HepG2 (cell line): Measurements from ENCODE around the gene ZBTB46. TPM values are rescaled to one million over a fixed set of nuclear protein-coding genes. Genes with fewer than 3 reads are reported as not detected.

Source experiments
- AGO2 ChIP-seq: fragments of 200-400 bp; formaldehyde crosslinking; optimal IDR thresholded peaks from 2 replicates; pipeline ENCODE3; 2017; ENCODE audit warnings: mild to moderate bottlenecking, low read depth, low read length, moderate library complexity
- ATF7-NPFF ChIP-seq: sonication (generic); formaldehyde crosslinking; IDR thresholded peaks from 2 replicates; pipeline ENCODE4 v1.8.1; 2023; ENCODE audit warnings: mild to moderate bottlenecking, low read depth, missing genetic modification reagents, moderate library complexity
- CENPT ChIP-seq: sonication (generic); formaldehyde crosslinking; IDR thresholded peaks from 2 replicates; pipeline ENCODE4 v1.8.0; 2022; ENCODE audit warnings: low read depth, mild to moderate bottlenecking, moderate library complexity, missing genetic modification reagents
- ELF4 ChIP-seq: sonication (generic); formaldehyde crosslinking; IDR thresholded peaks from 2 replicates; pipeline ENCODE4 v1.5.0; 2020; ENCODE audit warnings: missing genetic modification reagents, mild to moderate bottlenecking, moderate library complexity, borderline replicate concordance
- GRHL1 ChIP-seq: sonication (generic); formaldehyde crosslinking; conservative IDR thresholded peaks from 2 replicates; pipeline ENCODE4 v1.8.0; 2022; ENCODE audit warnings: missing genetic modification reagents
- HNRNPH1 ChIP-seq: fragments of 200-400 bp; formaldehyde crosslinking; optimal IDR thresholded peaks from 2 replicates; pipeline ENCODE3; 2017; ENCODE audit warnings: mild to moderate bottlenecking, low read depth, low read length
- MEIS1 ChIP-seq: sonication (generic); formaldehyde crosslinking; IDR thresholded peaks from 2 replicates; pipeline ENCODE4 v1.9.0; 2021; ENCODE audit warnings: mild to moderate bottlenecking, missing genetic modification reagents, moderate library complexity, borderline replicate concordance
- MYC ChIP-seq: sonication (generic); formaldehyde crosslinking; IDR thresholded peaks from 2 replicates; pipeline ENCODE4 v1.9.0; 2021; ENCODE audit warnings: missing genetic modification reagents, borderline replicate concordance
- NR2C2 ChIP-seq: sonication (generic); formaldehyde crosslinking; IDR thresholded peaks from 2 replicates; pipeline ENCODE4 v1.4.0; 2020; ENCODE audit warnings: missing genetic modification reagents, mild to moderate bottlenecking, moderate library complexity, borderline replicate concordance
- NRL ChIP-seq: sonication (generic); formaldehyde crosslinking; IDR thresholded peaks from 2 replicates; pipeline ENCODE4 v1.5.0; 2020; ENCODE audit warnings: missing genetic modification reagents, mild to moderate bottlenecking, moderate library complexity, borderline replicate concordance
- POLR2AphosphoS5 ChIP-seq: IDR thresholded peaks from 2 replicates; pipeline ENCODE4 v1.6.1; 2012; ENCODE audit warnings: low read depth, low read length
- PRPF4 ChIP-seq: fragments of 200-400 bp; formaldehyde crosslinking; IDR thresholded peaks from 2 replicates; pipeline ENCODE4 v1.6.1; 2016; ENCODE audit warnings: low read length, low read depth; ENCODE audit not compliant: poor library complexity, severe bottlenecking
- RELA ChIP-seq: sonication (generic); formaldehyde crosslinking; IDR thresholded peaks from 2 replicates; pipeline ENCODE4 v1.4.0; 2020; ENCODE audit warnings: missing genetic modification reagents
- REXO4 ChIP-seq: sonication (generic); formaldehyde crosslinking; IDR thresholded peaks from 2 replicates; pipeline ENCODE4 v1.8.0; 2022; ENCODE audit warnings: missing genetic modification reagents, mild to moderate bottlenecking, borderline replicate concordance
- SOX6 ChIP-seq, 2 experiments: fragments of 450-650 bp in 1 of 2; sonication (generic) in 1 of 2; formaldehyde crosslinking in 1 of 2; IDR thresholded peaks; 2 replicates each; pipeline versions ENCODE4 v1.4.0 to v1.6.1; 2017 to 2020; ENCODE audit warnings: antibody characterized with exemption in 1 of 2, mild to moderate bottlenecking in 1 of 2, missing genetic modification reagents in 1 of 2
- ZBTB3 ChIP-seq: sonication (generic); formaldehyde crosslinking; IDR thresholded peaks from 2 replicates; pipeline ENCODE4 v1.4.0; 2020; ENCODE audit warnings: low read depth, mild to moderate bottlenecking, moderate library complexity, missing genetic modification reagents, borderline replicate concordance
- ZC3H13 ChIP-seq: sonication (generic); formaldehyde crosslinking; IDR thresholded peaks from 2 replicates; pipeline ENCODE4 v1.8.1; 2023; ENCODE audit warnings: mild to moderate bottlenecking, missing genetic modification reagents, moderate library complexity
- ZFP1 ChIP-seq: IDR thresholded peaks from 2 replicates; pipeline ENCODE4 v1.6.1; 2016
- ZNF136 ChIP-seq: sonication (generic); formaldehyde crosslinking; IDR thresholded peaks from 2 replicates; pipeline ENCODE4 v1.8.1; 2022; ENCODE audit warnings: low read depth, mild to moderate bottlenecking, moderate library complexity, missing genetic modification reagents
- ZNF274 ChIP-seq: sonication (generic); formaldehyde crosslinking; IDR thresholded peaks from 2 replicates; pipeline ENCODE4 v1.5.1; 2020; ENCODE audit warnings: mild to moderate bottlenecking, missing genetic modification reagents
- ZNF354B ChIP-seq: sonication (generic); formaldehyde crosslinking; IDR thresholded peaks from 2 replicates; pipeline ENCODE4 v1.8.0; 2022; ENCODE audit warnings: mild to moderate bottlenecking, missing genetic modification reagents
- ZNF567 ChIP-seq: sonication (generic); formaldehyde crosslinking; IDR thresholded peaks from 2 replicates; pipeline ENCODE4 v1.8.1; 2023; ENCODE audit warnings: mild to moderate bottlenecking, missing genetic modification reagents, borderline replicate concordance
- ZNF569 ChIP-seq: sonication (generic); formaldehyde crosslinking; IDR thresholded peaks from 2 replicates; pipeline ENCODE4 v1.5.0; 2020; ENCODE audit warnings: mild to moderate bottlenecking, missing genetic modification reagents, moderate library complexity, borderline replicate concordance
- ZNF792 ChIP-seq: IDR thresholded peaks from 2 replicates; pipeline ENCODE4 v1.6.1; 2016
- polyA plus RNA-seq, 8 experiments: library from polyadenylated mRNA; depleted of rRNA in 3 of 8; stranded (reverse) in 7 of 8; unstranded in 1 of 8; fragments of >200 nt; fragmentation: Illumina TruSeq in 4 of 8; extraction: Trizol in 4 of 8; gene quantifications; 2 replicates each; pipeline versions ENCODE4 v1.2.1 to v1.2.3, GENCODE V29; 2011 to 2016; ENCODE audit warnings: low read depth in 4 of 8, missing spikeins in 1 of 8, mixed read lengths in 1 of 8; ENCODE audit not compliant: insufficient read depth in 1 of 8
- total RNA-seq, 5 experiments: library from RNA; depleted of rRNA; stranded (reverse); fragments of >200 nt; fragmentation: Illumina TruSeq; extraction: Trizol; gene quantifications; 2 replicates each; pipeline ENCODE4 v1.2.3, GENCODE V29; 2016; ENCODE audit warnings: low read depth in 1 of 5

The ZBTB46 gene
- total and polyA plus RNA-seq, 2 of the 13 experiments (the other 11 are each of a cell fraction or from before 2014, with no cell fraction given) = 1.6 to 13.5 TPM

GRCh38 chr20:63696628-63697356 is 134.3 kb downstream of the ZBTB46 start, which contains the start of gene TNFRSF6B (continued):
- TF ChIP-seq REXO4 (CRISPR knock-in tag) = no peak; the same call in 1 of the 2 replicates
- peak; percentile 99 for TF ChIP-seq AGO2
- peak; percentile 51; the same call in 1 of the 2 replicates for TF ChIP-seq POLR2AphosphoS5
- no peak for TF ChIP-seq ZNF569 (CRISPR knock-in tag)
- TF ChIP-seq ZNF274 = no peak
- no peak for TF ChIP-seq ELF4
- peak; percentile 91; the same call in 1 of the 2 replicates for TF ChIP-seq ZC3H13
- no peak; the same call in 1 of the 2 replicates for TF ChIP-seq NRL (CRISPR knock-in tag)
- TF ChIP-seq PRPF4 = no peak
- no peak for TF ChIP-seq RELA (CRISPR knock-in tag)
- no peak for TF ChIP-seq ZNF136 (CRISPR knock-in tag)
- no peak for TF ChIP-seq ZNF354B (CRISPR knock-in tag)
- no peak for TF ChIP-seq GRHL1 (CRISPR knock-in tag)
- no peak for TF ChIP-seq SOX6 (IDR thresholded peaks at IDR 0.05)
- peak; percentile 57 for TF ChIP-seq SOX6 (CRISPR knock-in tag; IDR thresholded peaks at IDR 0.05)
- no peak for TF ChIP-seq ZNF792
- TF ChIP-seq NR2C2 = no peak
- TF ChIP-seq ZFP1 = 0 out of 2 replicates have a peak, but pooled peaks have one; percentile 44
- TF ChIP-seq ZNF567 (CRISPR knock-in tag) = 0 out of 2 replicates have a peak, but pooled peaks have one; percentile 24
- TF ChIP-seq MEIS1 (CRISPR knock-in tag) = no peak; the same call in 1 of the 2 replicates
- peak; percentile 55; the same call in 1 of the 2 replicates for TF ChIP-seq ATF7-NPFF (CRISPR knock-in tag)
- TF ChIP-seq CENPT (CRISPR knock-in tag) = no peak; the same call in 1 of the 2 replicates
- peak; percentile 39; the same call in 1 of the 2 replicates for TF ChIP-seq MYC
- TF ChIP-seq ZBTB3 (CRISPR knock-in tag) = no peak
- TF ChIP-seq HNRNPH1 = peak; percentile 1
